Ovary (tissue), 3 donors: ENCODE results near the gene BAG5.

Experiments used
- EP300 ChIP-seq: sonication (generic); formaldehyde crosslinking; IDR thresholded peaks from one replicate; pipeline ENCODE4 v1.6.1; 2017; ENCODE audit warnings: antibody characterized with exemption
- POLR2A ChIP-seq: fragments of 450-650 bp; IDR thresholded peaks from one replicate; pipeline ENCODE4 v1.6.1; 2017; ENCODE audit warnings: antibody characterized with exemption, mild to moderate bottlenecking, moderate library complexity
- TF ChIP-seq, protein P1 (sequence below), 3 donors: fragments of 450-650 bp in 2 of 3; fragments of 200-600 bp in 1 of 3; IDR thresholded peaks; one replicate each; pipeline versions ENCODE4 v1.5.1 to v1.8.0; 2016 to 2022; ENCODE audit warnings: antibody characterized with exemption in 3 of 3, mild to moderate bottlenecking in 1 of 3
- donor health status: DM: no; HTN: no; CAD: no.

GRCh38 chr14:103532216-103533136 is 30.0 kb downstream of the BAG5 start:
- TF ChIP-seq POLR2A (no peak), EP300 (no peak)
- TF ChIP-seq, protein P1, sequence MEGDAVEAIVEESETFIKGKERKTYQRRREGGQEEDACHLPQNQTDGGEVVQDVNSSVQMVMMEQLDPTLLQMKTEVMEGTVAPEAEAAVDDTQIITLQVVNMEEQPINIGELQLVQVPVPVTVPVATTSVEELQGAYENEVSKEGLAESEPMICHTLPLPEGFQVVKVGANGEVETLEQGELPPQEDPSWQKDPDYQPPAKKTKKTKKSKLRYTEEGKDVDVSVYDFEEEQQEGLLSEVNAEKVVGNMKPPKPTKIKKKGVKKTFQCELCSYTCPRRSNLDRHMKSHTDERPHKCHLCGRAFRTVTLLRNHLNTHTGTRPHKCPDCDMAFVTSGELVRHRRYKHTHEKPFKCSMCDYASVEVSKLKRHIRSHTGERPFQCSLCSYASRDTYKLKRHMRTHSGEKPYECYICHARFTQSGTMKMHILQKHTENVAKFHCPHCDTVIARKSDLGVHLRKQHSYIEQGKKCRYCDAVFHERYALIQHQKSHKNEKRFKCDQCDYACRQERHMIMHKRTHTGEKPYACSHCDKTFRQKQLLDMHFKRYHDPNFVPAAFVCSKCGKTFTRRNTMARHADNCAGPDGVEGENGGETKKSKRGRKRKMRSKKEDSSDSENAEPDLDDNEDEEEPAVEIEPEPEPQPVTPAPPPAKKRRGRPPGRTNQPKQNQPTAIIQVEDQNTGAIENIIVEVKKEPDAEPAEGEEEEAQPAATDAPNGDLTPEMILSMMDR (IDR thresholded peaks at IDR 0.05): no peak
